GM19372 (cell line): ENCODE data around the gene CYP4F11.
"Not testable (repeated sequence)": the region's sequence is repeated elsewhere in the genome, so short reads cannot be mapped to it uniquely, and the experiment has no call there.

ENCODE experiments used
- ATAC-seq: cut with Tn5 transposase; IDR thresholded peaks from one replicate; pipeline ENCODE4 v1.9.1; 2021; ENCODE audit warnings: mild to moderate bottlenecking, low read depth, moderate library complexity; ENCODE audit not compliant: unreplicated experiment

Gene CYP4F11

DNA sequence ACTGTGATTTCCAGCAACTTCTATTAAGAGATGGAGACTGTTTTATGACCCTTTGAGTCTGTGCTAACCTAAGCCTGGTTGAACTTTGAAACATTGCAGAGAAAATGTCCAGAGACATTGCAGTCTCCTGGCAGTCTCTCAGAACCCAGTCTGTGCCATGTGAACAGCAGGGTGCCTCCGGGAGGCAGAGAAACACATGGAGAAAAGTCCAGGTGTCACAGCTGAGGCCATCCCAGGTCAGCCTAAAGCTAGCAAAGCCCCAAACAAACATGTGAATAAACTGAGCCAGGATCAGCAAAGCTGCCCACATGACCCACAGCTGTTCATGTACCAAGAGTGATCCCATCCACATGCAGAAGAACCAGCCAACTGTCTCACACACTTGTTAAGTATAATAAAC, 7.8 kb downstream of the CYP4F11 start:
- no peak for ATAC-seq

DNA sequence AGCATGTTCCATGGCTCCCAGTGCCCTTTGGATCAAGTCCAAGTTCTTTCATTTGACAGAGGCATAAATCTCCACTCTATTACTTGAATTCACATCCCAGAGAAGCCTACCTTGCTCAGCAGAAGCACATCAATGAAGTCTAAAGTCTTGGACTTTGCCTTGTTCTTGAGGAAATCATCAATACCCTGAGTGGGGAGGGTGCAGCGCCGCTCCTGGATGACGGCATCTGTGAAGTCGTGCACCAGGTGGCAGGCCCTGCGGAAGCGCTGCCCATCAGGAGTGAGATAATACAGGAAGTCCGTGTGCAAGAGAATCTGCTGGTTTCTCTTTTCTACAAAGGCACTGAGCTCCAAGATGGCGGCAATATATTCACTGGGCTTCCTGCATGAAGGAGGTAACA, 10.6 kb downstream of the CYP4F11 start:
- no peak for ATAC-seq

DNA sequence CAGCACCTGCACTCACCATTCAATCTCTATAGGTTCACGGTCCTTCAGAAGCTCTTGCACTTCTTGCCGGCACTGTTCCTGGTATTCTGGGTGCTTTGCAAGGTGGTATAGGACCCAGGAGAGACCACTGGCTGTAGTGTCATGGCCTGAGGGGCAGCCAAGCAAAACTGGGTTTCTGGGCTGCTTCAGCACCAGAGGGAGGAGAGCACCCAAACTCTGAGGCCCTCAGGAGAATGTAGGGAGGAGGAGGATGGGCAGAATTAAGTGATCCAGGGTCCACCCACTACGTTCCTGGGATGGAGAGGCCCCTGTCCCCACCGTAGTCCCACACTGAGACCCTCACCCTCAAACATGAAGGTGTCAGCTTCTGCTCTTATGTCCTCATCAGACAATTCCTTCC, 12.3 kb downstream of the CYP4F11 start:
- no peak for ATAC-seq

DNA sequence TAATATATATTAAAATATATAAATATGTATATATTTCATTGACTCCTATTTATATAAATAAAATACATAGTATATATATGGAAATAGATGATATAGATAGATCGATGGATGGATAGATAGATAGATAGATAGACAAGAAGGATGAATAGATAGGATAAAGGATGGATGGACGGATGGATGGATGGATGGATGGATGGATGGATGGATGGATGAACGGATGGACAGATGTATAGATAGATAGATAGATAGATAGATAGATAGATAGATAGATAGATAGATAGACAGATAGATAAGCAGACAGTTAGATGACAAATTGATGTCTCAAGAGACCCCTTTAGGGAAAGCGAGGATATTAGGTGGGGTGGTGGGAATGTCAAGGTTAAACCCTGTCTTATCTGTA, 15.1 kb downstream of the CYP4F11 start:
- ATAC-seq: no peak

DNA sequence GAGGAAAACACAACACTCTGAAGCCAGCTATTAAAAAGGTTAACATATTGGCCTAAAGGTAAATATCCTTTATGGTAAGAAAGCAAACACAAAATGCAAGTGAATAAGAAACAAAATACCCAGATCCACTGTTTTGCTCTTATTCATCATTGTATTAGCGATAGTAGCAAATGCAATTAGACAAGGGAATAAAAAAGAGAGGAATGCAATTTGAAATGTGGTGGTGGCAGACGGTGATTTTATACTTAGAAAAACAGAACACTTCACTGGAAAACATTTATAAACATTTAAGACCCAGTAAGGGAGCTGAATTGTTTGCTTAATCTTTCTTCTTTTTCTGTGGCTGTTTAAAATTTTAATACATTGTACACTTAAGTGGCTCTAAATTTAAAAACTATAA, 19.2 kb downstream of the CYP4F11 start:
- ATAC-seq: no peak

DNA sequence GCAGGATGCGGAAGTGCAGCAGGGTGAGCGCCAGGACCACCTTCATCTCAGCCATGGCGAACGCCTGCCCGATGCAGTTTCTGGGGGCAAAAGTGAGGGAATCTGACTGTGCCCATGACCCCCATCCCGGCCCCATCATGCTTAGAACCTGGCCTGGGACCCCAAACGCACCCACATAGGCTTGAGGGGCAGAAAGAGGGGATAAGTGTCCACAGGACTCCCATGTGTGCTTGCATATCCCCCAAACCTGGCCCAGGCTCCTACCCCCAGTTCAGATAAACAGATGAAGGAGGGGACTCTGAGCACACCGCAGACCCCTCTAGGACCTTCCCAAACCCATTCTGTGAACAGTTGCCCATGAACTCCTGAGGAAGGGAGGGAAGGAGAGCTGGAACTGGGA, 20.5 kb downstream of the CYP4F11 start:
- no peak for ATAC-seq

DNA sequence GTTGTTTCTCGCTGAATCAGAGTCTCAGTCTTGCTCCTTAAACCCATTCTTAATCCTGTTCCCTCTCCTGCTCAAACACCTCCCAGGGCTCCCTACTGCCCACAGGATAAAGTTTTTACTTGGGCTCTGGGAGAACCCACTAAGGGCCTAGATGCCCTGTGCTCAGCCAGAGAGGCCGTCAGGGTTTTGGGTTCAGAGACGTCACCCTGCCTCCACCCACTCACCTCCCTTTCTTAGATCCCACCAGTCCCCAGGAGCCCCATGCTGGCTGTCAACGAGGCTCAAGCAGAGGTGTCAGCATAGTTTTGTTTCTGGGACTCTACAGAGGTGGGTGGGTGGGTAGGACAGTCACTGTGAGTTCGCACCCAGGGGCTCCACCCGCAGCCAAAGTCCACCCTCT, 20.9 kb downstream of the CYP4F11 start:
- ATAC-seq: no peak

DNA sequence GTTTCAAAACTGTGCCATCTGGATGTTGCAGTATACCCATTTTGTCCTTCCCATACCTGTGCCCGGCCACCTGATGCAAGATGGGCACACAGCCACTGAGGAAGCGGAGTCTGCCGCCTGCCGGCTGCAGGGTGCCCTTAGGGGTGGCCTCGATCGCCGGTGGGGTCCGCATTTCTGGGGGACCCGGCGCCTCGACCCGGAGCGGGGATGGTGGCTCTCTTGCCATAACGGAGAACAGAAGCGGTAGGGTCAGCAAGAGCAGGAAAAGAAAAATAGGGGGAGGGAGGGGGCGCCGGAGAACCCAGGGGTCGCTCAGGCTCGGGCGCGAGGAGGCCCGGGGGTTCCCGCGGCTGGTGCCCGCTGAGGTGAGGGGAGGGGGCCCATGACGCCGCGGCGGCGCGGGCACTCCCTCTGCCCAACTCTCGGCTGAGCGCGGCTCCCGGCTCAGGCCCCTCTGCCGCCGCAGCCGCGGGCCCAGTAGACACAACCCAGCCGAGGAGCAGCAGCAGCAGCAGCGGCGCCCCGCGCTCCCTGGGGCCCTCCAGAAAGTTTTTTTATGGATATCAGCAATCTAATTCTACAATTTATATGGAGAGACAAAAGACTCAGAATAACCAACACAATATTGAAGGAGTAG, 22.6 kb downstream of the CYP4F11 start:
- ATAC-seq: no peak

DNA sequence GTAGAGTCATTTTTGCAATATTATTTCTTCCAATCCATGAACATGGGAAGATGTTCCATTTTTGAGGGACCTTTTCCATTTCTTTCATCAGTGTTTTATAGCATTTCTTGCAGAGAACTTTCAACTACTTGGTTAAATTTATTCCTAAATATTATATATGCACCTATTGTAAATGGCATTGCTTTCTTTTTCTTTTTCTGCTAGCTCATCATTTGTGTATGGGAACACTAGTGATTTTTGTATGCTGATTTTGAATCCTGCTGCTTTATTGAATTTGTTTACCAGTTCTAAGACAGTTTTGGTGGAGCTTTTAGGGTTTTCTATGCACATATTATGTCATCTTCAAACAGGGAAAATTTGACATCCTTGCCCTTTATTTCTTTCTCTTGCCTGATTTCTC, 29.3 kb downstream of the CYP4F11 start:
- ATAC-seq: no peak

DNA sequence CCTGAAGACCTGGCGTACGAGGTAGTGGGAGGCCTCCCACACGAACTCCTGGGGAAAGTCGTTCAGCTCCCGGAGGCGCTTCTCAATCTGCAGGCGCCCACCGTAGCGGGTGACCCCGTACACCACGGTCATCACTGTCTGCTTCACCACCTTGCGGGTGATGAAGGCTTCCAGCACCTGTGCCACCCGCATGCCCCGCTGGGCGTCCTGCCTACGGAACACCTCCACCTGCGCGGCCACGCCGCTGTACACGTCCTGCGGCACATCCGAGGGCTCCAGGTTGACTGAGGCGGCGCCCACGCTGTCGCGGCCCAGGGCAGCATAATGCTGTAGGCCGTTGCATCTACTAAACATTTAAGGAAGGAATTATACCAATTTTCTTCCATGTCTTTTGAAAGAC, 31.4 kb downstream of the CYP4F11 start:
- not testable (repeated sequence) for ATAC-seq

DNA sequence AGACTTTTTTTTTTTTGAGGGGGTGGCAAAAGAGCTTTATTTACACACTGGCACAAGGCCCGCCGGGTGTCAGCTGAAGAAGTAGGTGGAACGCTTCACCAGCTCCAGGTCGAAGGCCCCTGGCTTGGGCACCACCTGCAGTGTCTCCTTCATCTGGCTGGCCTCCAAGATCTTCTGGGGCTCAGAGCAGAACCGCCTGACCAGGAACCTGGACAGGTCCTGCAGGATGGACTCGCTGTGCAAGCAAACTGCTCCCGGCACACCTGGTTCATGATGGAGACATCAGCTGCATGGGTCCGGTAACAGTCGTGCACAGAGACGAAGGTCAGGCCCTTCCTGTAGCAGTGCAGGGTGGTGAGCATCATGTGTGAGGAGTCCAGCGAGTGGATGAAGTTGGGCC, 32.1 kb downstream of the CYP4F11 start:
- no peak for ATAC-seq

DNA sequence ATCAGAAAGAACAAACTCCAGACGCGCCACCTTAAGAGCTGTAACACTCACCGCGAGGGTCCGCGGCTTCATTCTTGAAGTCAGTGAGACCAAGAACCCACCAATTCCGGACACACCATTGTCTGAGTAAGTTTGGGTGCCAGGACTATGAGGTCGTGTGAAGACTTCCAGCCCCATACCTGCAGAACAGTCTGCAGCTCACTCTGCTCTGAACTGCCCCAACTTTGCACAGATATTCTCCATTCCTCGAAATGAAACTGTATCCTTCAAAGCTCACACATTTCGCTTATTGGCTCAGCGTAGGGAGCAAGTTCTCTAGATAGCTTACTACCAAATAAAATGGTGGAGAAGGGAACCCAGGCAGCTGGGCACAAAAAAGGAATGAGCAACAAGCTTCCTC, 33.8 kb downstream of the CYP4F11 start:
- no peak for ATAC-seq

DNA sequence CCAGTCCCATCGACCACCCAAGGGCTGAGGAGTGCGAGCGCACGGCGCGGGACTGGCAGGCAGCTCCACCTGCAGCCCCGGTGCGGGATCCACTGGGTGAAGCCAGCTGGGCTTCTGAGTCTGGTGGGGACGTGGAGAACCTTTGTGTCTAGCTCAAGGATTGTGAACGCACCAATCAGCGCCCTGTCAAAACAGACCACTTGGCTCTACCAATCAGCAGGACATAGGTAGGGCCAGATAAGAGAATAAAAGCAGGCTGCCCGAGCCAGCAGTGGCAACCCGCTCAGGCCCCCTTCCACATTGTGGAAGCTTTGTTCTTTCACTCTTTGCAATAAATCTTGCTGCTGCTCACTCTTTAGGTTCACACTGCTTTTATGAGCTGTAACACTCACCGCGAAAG, 34.3 kb downstream of the CYP4F11 start:
- not testable (repeated sequence) for ATAC-seq

DNA sequence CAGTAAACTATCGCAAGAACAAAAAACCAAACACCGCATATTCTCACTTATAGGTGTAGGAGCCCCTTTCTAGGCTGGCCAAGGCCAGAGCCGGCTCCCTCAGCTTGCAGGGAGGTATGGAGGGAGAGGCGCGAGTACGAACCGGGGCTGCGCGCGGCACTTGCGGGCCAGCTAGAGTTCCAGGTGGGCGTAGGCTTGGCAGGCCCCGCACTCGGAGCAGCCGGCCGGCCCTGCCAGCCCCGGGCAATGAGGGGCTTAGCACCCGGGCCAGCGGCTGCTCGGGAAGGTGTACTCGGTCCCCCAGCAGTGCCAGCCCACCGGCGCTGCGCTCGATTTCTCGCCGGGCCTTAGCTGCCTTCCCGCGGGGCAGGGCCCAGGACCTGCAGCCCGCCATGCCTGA, 34.8 kb downstream of the CYP4F11 start:
- not testable (repeated sequence) for ATAC-seq

DNA sequence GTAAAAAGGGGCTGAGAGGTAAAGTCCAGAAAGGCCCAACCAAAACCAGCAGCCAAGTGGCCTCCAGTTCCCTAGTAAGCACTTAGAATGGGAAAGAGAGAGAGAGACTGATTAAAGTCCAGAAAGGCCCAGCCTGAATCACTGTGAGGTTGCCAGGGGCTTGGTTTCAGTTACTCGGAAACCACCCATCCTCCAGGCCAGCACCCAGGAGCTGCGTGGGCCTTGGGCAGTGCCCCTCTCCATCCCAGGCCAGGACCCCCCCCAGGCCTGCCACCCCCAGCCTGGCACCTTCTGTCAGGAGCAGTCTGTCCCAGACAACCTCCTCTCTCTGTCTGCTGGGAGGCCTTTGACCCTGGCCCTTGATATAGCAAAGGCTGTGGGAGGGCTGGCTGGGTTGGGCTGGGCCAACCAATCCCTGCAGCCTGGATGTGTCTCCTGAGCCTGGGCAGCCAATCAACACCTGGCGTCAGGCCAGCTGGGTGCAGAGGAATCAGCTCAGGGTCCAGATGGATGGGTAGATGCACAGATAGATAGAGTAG, 36.5 kb downstream of the CYP4F11 start, which contains the start of gene CYP4F2:
Gene CYP4F2, minus strand, starts transcription at position 337 of the 539 bp plus-strand sequence. CDS start 463 bp downstream, outside the sequence.
- no peak for ATAC-seq

DNA sequence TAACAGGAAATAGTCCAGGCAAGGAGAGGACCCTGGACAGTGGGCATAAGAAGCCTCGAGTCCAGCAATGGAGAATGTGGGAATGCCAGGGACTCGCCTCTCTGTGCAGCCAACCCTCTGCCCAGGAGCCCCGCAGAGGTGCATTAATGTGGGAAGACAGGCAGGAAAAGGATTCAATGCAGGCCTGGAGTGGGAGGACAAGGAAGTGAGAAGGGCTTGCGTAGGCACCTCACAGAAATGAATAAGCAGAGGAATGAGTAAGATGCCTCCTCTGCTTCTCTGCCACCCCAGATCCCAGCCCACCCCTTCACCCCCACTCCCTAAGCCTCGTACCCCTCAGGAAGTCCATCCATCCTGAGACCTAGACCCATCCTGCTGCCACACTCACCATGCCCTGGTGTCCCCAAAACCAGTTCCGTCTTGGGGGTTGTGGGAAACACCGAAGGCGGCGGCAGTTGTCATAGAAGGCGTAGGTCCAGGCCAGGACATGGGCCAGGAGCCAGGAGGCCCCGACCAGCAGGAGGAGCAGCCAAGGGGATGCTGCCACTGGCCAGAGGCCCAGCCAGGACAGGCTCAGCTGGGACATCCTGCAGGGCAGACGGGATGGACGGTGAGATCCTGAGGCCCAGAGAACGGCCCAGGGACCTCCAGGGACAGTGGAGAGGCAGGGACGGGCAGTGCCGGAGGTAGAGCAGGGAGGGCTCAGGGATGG, 37.1 kb downstream of the CYP4F11 start:
- no peak for ATAC-seq

DNA sequence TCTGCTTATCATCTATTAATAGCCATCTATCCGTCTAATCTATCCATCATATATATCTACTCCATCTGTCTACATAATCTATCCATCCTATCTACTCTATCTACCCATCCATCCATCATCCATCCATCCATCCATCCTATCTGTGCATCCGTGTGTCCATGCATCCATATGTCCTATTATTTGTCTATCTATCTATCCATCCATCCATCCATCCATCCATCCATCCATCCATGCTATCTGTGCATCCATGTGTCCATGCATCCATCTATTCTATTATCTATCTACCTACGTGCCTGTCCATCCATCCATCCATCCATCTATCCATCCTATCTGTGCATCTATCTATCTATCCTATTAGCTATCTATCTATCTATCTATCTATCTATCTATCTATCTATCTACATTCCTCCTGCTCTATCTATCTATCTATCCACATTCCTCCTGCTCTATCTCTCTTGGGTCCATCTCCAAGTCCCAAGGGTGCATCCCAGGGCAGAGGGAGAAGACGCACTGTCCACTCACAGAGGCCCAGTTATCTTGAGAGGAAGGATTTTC, 38.4 kb downstream of the CYP4F11 start:
- no peak for ATAC-seq

DNA sequence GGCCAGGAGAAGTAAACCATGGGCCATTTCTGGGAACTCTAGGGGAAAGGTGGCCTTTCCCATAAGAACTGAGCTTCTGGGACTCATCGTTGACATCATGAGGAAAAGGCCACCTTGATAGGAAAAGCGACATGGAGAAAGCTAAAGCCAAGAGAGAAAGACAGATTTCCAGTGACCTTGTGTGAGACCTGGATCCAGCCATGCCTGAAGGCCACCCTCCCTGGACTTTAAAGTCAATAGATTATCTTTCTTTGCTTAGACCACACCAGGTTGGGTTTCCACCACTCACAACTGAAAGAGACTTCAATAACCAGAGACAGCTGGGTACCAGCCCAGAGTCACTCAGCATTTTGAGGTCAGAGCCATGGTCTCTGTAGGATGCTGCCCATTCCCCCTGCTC, 40.0 kb downstream of the CYP4F11 start:
- no peak for ATAC-seq

DNA sequence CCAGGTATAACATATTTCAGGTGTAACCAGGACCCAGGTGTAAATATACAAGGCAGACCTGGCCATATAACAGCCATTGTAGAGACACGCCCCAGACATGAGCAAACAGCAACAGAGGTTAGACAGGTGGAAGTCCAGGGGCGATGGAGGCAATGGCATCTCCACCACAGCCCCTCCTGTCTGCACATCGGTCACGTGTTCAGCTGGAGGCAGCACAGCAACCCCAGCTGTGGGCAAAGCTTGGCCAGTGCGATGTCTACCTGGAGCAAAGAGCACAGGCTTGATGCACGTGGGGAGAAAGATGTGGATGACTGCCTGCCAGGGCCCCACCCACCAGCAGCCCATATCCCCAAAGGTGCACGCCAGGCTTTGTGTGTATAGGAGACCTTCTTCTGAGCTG, 40.9 kb downstream of the CYP4F11 start:
- no peak for ATAC-seq

DNA sequence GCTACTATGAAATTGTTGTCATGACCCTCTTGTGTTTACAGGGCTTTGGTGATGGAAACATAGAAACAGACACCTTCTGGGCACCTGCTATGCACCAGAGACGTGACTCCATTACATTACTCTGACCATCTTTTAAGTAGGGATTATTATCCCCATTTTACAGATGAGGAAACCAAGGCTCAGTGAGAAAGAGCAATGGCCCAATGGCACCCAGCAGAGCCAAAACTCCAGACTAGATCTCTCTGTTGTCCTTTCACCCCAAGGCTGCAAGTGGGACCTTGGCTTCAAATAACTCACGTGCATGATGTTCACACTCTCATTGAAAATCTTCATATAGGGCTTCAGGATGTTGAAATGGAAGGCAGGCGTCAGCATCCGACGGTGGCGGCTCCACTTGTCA, 42.3 kb downstream of the CYP4F11 start:
- ATAC-seq: no peak

DNA sequence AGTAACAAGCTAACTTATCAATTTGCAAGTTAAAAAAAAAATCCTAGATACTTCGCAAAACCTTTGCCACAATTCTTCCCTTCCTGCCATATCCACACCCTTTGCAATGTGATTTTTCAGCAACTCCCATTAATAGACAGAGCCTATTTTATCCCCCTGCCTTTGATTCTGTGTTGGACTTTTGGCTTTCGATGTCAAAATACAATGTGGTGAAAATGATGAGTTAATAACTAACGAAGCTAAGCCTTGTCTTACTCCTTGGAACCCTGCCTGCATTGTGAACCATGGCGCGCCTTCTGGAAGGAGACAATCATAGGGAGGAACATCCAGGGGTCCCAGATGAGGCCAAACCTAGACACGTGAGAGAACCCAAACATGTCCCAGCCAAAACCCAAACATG, 42.9 kb downstream of the CYP4F11 start:
- no peak for ATAC-seq

DNA sequence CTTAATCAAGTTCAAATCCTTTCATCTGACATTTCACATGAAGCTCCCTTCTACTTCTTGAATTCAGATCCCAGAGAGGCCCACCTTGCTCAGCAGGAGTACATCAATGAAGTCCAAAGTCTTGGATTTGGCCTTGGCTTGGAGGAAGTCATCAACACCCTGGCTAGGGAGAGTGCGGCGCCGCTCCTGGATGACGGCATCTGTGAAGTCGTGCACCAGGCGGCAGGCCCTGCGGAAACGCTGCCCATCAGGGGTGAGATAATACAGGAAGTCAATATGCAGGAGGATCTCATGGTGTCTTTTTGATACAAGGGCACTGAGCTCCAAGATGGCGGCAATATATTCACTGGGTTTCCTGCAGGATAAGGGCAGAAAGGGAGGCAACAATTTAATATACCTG, 45.0 kb downstream of the CYP4F11 start:
- ATAC-seq: not testable (repeated sequence)
